Pancreas (tissue), 10 donors: Measurements from ENCODE around the gene KIF2A. TPM values are rescaled to one million over a fixed set of nuclear protein-coding genes. Genes with fewer than 3 reads are reported as not detected.

ENCODE experiments used
- ATAC-seq, 4 donors: fragments of 200-7000 bp; cut with Tn5 transposase; one replicate each; pipeline versions ENCODE4 v1.8.0 to v1.9.1; 2020; ENCODE audit warnings: mild to moderate bottlenecking in 4 of 4, moderate library complexity in 4 of 4
- DNase-seq, 6 donors: peaks; one replicate each; pipeline ENCODE4 v3.0.0-alpha.2; 2020
- FAIRE-seq: peaks from 2 replicates; lab custom pipeline; 2012; peaks lifted over from hg19 to GRCh38; lab: Jason Lieb, UNC
- H3K27ac ChIP-seq, 4 donors: fragments of 200-600 bp; sonication (generic); 1 replicate in 3 of 4; 2 replicates in 1 of 4; pipeline versions ENCODE4 v1.5.0 to v1.8.0; 2020
- H3K27me3 ChIP-seq, 4 donors: fragments of 200-600 bp; one replicate each; pipeline ENCODE4 v1.8.0; 2021
- H3K36me3 ChIP-seq, 3 donors: fragments of 200-600 bp; sonication (generic) in 1 of 3; one replicate each; pipeline versions ENCODE4 v1.5.0 to v1.8.0; 2020 to 2021
- H3K4me1 ChIP-seq, 3 donors: fragments of 200-600 bp; one replicate each; pipeline ENCODE4 v1.8.0; 2021
- H3K4me3 ChIP-seq, 4 donors: fragments of 200-600 bp; sonication (generic) in 2 of 4; one replicate each; pipeline versions ENCODE4 v1.5.0 to v1.8.0; 2020 to 2021
- H3K9me3 ChIP-seq, 4 donors: fragments of 200-600 bp; one replicate each; pipeline ENCODE4 v1.8.0; 2021
- WGBS, 2 donors: extraction: QIAGEN DNeasy Blood & Tissue Kit; methylation state at CpG; one replicate each; pipeline ENCODE4 v1.1.7; 2013; 5-methylcytosine and 5-hydroxymethylcytosine counted together
- intact Hi-C, 3 donors: fragments of 100-400 bp; cut with DNase I; formaldehyde crosslinking; loops; one replicate each; pipeline versions ENCODE4 v1.11.1 to v1.14.2; 2022
- polyA plus RNA-seq, 2 donors: library from polyadenylated mRNA; stranded (reverse); fragments of 200-250 nt; gene quantifications; one replicate each; pipeline ENCODE4 v1.2.3, GENCODE V29; 2013
- total RNA-seq, 6 donors: library from RNA; stranded (reverse); fragmentation: NEBNext Ultra II Directional in 4 of 6; extraction: Animal tissue kit (Norgen Biotek cat#: 25700) in 4 of 6; gene quantifications; one replicate each; pipeline versions ENCODE4 v1.2.1 to v1.2.4, GENCODE V29; 2021 to 2023
- TF ChIP-seq, protein P1 (sequence below), 4 donors: fragments of 200-600 bp; sonication (generic) in 3 of 4; IDR thresholded peaks; one replicate each; pipeline versions ENCODE4 v1.5.0 to v1.8.0; 2021; ENCODE audit warnings: antibody characterized with exemption in 4 of 4
- donor health status: healthy with polysubstance abuse.
- donor health status: DM: no; HTN: no; CAD: no; lungs with moderate emphysema.
- donor health status: DM: no; HTN: no; CAD: no.
- donor health status: control.
- donor health status: control.
- donor health status: Bipolar disorder and iron deficiency.
- donor health status: DM: yes; HTN: yes; CAD: no.
- donor health status: DM: no; HTN: no; CAD: no.
- donor health status: DM: no; HTN: no; CAD: no.
- donor health status: DM: yes; HTN: yes; CAD: no.

KIF2A gene
- total and polyA plus RNA-seq, 8 donors = 3.7 to 24.5 (median 14.4) TPM

DNA sequence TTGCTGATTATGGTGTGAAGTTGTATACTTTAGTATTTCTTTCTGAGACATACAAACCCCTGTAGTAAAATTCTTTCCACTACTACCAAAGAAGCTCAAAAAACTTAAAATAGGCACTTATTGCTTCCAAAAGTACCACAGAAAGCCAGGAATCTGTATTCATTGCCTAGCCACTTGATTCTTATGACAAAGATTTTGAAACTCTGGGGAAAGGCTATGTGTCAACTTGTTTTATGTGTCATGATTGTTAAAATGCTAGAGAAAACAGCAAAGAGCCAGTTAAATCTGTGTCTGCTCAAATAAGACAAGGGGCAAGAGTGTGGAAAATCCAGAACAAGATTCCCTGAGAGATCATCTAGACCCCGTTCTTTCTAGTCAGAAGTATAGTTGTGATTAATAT, 6.0 kb downstream of the KIF2A start:
- ATAC-seq (no peak), DNase-seq (no peak), FAIRE-seq (no peak)
- intact Hi-C loops = no loop called here
- Histone ChIP-seq H3K27me3 (no peaks in the 10 kb centered on the region), H3K4me1 (peaks cover 8 to 20% (median 13%) of the 10 kb centered on the region in 3 donors), H3K9me3 (no peaks in the 10 kb centered on the region), H3K4me3 (no peak overlapping the region), H3K27ac (no peak overlapping the region), H3K36me3 (no peaks in the 10 kb centered on the region)
- WGBS, 2 donors = 70 to 76% methylated on average over 1 of the region's 1 CpG
- TF ChIP-seq, protein P1, sequence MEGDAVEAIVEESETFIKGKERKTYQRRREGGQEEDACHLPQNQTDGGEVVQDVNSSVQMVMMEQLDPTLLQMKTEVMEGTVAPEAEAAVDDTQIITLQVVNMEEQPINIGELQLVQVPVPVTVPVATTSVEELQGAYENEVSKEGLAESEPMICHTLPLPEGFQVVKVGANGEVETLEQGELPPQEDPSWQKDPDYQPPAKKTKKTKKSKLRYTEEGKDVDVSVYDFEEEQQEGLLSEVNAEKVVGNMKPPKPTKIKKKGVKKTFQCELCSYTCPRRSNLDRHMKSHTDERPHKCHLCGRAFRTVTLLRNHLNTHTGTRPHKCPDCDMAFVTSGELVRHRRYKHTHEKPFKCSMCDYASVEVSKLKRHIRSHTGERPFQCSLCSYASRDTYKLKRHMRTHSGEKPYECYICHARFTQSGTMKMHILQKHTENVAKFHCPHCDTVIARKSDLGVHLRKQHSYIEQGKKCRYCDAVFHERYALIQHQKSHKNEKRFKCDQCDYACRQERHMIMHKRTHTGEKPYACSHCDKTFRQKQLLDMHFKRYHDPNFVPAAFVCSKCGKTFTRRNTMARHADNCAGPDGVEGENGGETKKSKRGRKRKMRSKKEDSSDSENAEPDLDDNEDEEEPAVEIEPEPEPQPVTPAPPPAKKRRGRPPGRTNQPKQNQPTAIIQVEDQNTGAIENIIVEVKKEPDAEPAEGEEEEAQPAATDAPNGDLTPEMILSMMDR (IDR thresholded peaks at IDR 0.05) = no peak

DNA sequence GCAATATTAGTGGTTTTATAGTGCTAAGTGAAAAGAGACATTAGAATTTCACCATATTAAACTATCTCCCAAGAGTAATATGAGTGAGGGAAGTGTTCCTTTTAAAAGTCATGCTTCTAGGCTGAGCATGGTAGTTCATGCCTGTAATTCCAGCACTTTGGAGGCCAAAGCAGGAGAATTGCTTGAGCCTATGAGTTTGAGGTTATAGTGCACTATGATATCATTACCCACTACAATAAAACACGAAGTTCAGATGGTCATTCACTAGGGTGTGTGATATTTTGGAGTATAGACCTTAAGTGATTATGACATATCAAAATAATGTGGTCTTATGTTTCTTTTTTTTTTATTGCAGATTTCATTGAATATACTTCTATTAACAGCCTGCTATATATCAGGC, 6.7 kb downstream of the KIF2A start:
- no peak for ATAC-seq
- no peak for DNase-seq
- Histone ChIP-seq H3K4me3 (no peak overlapping the region), H3K27ac (no peak overlapping the region), H3K9me3 (no peaks in the 10 kb centered on the region), H3K4me1 (peaks cover 8 to 20% (median 13%) of the 10 kb centered on the region in 3 donors), H3K36me3 (no peaks in the 10 kb centered on the region), H3K27me3 (no peaks in the 10 kb centered on the region)
- intact Hi-C loops = no loop called here
- TF ChIP-seq, protein P1 (IDR thresholded peaks at IDR 0.05) = no peak
- WGBS, 2 donors = 74 to 76% methylated on average over 1 of the region's 1 CpG
- no peak for FAIRE-seq

DNA sequence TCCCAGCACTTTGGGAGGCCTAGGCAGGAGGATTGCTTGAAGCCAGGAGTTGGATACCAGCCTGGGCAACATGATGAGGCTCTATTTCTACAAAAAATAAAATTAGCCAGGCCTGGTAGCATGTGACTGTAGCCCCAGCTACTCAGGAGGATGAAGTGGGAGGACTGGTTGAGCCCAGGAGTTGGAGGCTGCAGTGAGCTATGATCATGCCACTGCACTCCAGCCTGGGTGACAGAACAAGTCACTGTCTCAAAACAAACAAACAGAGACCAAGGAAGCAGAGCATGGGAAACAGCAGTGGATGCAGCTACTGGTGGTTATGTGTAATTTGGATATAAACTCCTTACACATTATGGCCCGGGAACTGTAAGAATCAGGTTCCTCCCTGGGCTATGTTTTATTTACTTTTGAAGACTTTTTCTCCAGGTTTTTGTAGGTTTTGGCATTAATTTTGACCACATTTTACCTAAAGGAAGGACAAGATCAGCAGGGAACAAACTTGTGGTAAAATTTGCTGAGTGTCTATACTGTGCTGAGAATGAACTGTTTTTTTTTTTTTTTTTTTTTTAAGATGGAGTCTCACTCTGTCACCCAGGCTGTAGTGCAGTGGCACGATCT, 8.3 kb downstream of the KIF2A start:
- FAIRE-seq (no peak), ATAC-seq (no peak), DNase-seq (no peak)
- H3K4me3 ChIP-seq = no peak overlapping the region
- H3K36me3 ChIP-seq = no peaks in the 10 kb centered on the region
- peaks cover 8 to 13% (median 13%) of the 10 kb centered on the region in 3 donors for H3K4me1 ChIP-seq
- WGBS, 2 donors = 88 to 95% methylated on average over 2 of the region's 2 CpGs
- no peak overlapping the region for H3K27ac ChIP-seq
- intact Hi-C loops = no loop called here
- no peaks in the 10 kb centered on the region for H3K27me3 ChIP-seq
- TF ChIP-seq, protein P1 (IDR thresholded peaks at IDR 0.05) = no peak
- H3K9me3 ChIP-seq = no peaks in the 10 kb centered on the region

DNA sequence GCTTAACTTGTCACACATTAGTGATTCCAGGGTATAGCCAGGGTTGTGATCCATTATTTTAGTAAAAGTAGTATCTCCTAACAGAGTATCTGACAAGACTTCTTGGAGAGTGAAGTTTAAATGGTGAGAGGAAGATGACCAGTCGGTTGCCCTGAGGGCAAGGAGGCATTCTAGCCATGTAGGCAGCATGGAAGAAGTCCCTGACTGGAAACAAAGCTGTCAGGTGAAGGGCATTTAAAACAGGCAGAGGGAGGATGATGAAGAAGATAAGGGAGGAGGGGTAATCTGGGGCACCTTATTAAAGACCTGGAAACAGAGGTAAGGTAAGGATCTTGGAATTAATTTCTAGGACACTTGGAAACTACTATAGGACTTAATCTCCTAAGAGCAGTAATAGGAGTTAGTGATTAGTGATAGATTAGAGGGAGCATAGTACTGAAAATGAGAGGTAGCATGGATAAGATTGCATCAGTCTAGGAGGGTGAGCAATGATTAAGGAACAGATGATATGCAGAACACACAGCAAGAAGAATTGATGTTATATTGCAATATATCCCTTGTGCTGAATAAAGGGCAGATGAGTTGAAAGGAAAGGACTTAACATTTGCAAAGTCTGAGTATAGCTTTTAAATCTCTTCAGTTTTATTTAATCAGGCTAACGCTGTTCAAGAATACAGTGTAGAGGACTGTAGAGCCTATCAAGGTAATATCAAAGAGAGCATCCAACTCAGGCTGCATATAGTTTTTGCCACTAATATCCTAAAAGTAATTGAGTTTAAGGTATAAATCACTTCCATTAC, 9.6 kb downstream of the KIF2A start:
- no peak for FAIRE-seq
- WGBS, 2 donors = 72 to 75% methylated on average over 2 of the region's 2 CpGs
- Histone ChIP-seq H3K36me3 (no peaks in the 10 kb centered on the region), H3K4me1 (peaks cover 8 to 13% (median 12%) of the 10 kb centered on the region in 3 donors), H3K27me3 (no peaks in the 10 kb centered on the region), H3K4me3 (no peak overlapping the region), H3K27ac (no peak overlapping the region), H3K9me3 (no peaks in the 10 kb centered on the region)
- intact Hi-C loops = no loop called here
- DNase-seq = no peak
- no peak for ATAC-seq
- TF ChIP-seq, protein P1 (IDR thresholded peaks at IDR 0.05) = no peak

DNA sequence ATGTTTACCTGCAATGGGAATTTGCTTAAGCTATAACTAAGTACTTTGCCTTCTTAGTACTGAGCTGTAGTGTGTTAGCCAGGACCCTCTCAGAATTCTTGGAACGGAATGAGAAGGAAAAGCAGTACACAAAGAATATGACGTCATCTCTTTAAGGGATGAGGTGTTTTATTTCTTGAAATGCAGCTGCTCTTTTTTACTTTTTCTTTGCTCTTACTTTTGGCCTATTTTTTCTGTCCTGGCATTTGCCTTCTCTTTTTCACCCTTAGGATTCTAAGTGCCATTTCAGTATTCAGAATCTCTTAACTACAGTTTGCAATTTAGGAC, 10.1 kb downstream of the KIF2A start:
- no peak for ATAC-seq
- Histone ChIP-seq H3K4me1 (peaks cover 8 to 10% (median 9%) of the 10 kb centered on the region in 3 donors), H3K9me3 (no peaks in the 10 kb centered on the region), H3K4me3 (no peak overlapping the region), H3K27me3 (no peaks in the 10 kb centered on the region), H3K27ac (no peak overlapping the region), H3K36me3 (no peaks in the 10 kb centered on the region)
- 52 to 69% methylated on average over 2 of the region's 2 CpGs for WGBS, 2 donors
- intact Hi-C loops = no loop called here
- DNase-seq = no peak
- TF ChIP-seq, protein P1 (IDR thresholded peaks at IDR 0.05) = no peak
- no peak for FAIRE-seq
